ENCODE results near the gene SCO2.

The SCO2 gene, protein sequence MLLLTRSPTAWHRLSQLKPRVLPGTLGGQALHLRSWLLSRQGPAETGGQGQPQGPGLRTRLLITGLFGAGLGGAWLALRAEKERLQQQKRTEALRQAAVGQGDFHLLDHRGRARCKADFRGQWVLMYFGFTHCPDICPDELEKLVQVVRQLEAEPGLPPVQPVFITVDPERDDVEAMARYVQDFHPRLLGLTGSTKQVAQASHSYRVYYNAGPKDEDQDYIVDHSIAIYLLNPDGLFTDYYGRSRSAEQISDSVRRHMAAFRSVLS

DNA sequence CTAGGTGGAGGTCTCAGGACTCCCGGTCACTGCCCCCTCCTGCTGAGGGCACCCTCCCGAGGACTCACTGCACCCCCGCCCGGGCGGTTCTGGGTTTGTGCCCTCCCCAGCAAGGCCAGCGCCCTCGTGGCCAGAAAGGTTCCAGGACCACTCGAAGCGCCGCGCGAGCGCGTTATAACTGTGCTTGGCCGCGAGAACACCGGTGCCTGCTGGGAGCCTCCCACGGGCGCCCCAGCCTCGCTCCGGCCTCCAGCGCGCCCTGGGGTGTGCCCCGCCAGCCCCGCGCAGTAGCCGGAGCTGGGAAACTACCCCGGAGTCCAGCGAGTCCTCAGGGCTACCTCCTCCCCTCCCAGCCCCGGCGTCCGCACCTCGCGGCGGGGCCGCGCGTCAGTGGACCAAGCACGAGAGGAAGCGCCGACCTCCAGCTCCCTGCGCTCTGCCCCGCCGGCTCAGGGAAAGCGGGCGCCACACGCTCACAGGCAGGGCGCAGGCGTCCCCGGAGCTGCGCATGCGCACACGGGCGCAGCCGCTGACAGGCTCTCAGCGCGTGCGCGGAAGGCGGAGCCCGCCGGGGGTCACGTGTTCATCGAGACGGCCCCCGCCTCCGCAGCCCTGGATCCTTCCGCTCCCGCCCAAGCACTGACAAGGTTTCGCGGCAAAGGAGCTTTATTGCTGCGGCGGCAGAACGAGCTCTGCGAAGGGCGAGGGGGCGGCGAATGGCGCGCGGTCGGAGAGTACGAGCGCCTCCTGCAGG lies at the start of gene SCO2:
Gene SCO2, minus strand, starts transcription at position 495 of the 754 bp plus-strand sequence. CDS start 1,187 bp downstream, outside the sequence.
- in situ Hi-C loops (cut with HindIII; ENCODE audit: low sequenced_read_pairs) = no loop called here

DNA sequence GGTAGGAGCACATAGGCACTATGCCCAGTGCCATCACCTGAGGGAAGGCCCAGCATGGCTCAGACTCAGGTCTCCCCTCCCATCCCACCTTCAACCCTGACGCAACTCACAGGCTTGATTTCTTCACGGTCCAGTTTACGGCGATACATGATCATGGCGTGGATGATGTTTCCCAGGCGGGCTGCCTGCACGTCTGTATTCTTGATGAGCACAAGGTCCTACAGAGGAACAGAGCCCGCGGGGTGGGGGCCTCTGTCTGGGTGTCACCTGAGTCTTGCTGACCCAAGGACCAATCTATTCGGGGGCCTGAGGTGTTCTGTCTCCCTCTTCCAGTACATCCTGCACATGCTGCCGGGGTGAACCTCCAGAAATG lies 49.0 kb upstream of the SCO2 start:
- in situ Hi-C loops (cut with HindIII; ENCODE audit: low sequenced_read_pairs) = no loop called here

DNA sequence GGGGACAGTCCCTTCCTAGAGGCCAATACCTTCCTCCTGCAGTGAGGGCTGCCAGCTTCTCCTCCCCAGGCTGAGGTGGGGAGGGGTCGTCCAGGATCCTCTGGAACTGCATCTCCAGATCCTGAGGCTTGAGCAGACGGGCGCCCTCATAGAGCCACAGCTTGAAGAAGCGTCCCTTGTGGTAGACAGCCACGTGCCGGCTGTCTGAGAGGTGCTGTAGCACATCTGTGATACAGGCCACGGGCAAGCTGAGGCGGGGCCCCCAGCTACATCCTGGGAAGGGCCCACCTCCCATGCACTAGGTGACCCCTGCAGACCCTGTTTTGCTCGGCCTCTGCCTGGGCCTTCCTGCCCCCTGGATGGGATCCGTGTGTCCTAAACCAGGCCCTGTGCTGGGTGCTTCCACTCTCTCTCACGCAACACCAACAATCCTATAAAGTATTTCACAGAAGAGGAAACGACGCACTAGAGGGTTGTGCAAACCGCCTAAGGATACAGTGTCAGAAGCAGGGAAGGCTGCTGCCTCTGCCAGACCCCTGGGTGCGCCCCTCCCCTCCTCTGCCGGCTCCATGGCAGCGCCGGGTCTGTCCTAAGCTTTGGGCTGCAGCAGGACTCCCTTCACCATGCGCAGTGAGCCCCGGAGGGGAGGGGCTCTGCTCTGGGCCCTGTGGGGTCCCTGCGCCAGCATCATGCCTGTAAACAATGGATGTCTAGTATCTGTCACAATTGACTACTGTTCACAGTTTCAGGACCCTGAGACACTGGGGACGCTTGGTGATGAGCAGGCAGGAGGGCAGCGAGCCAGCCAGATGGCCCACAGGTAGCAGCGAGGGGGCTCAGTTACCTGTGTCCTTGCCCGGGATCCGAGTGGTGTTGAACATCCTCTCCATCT lies 48.3 kb upstream of the SCO2 start:
- in situ Hi-C loops (cut with HindIII; ENCODE audit: low sequenced_read_pairs) = no loop called here

DNA sequence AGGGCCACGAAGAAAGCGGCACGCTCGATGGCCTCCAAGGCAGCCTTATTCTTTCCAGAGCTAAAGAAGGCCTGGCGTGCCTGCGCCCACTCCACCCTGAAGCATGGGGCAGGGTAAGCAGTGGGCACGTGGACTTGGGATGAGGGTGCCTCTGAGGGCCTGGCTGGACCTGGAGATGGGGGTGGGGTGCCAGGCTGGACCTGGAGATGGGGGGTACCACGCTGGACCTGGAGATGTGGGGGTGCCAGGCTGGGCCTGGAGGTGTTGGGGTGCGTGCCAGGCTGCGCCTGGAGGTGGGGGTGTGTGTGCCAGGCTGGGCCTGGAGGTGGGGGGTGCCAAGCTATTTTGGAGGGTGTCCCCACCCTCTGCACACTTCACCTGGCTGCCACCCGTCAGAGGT lies 47.6 kb upstream of the SCO2 start:
- in situ Hi-C loops (cut with HindIII; ENCODE audit: low sequenced_read_pairs) = no loop called here

DNA sequence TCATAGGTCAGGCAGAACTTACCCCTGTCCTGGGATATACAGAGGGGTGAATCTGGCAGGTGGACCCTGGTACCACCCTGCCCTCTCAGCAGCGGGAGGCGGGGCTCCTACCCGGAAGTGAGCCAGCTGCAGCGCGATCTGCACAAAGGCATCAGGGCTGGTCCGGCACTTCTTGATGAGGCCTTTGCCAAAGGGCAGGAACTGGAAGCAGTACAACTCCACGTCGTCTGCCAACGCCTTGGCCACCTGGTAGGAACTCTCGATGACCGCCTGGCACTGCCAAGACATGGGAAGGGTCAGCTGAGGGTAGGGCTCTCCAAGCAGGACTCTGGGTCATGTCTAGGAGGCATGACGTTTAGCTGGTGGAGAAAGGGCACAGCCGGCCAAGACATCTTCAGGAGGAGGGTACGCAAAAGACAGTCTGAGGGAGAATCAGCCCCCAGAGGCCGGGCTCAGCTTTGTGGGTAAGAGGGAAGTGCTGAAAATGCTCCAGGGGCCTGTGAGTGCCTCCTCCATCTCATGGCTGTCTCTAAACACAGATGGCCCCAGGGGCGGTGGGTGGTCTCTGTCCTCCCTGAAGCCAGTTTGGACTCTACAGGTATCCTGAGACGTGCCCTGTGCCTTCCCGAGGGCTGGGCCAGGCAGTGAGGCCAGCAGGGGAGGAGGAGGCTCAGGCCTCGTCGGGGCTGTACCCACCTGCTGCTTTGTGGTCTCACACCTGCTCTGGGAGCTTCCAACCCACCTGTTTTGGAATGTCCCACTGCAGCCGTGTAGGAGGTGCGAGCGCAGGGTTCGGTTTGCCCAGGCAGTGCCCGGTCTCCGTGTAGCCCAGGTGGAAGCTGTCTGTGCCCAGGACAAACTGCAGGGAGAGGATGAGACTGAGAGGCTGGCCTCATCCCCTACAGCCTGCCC lies 46.1 kb upstream of the SCO2 start:
- in situ Hi-C loops (cut with HindIII; ENCODE audit: low sequenced_read_pairs) = no loop called here

DNA sequence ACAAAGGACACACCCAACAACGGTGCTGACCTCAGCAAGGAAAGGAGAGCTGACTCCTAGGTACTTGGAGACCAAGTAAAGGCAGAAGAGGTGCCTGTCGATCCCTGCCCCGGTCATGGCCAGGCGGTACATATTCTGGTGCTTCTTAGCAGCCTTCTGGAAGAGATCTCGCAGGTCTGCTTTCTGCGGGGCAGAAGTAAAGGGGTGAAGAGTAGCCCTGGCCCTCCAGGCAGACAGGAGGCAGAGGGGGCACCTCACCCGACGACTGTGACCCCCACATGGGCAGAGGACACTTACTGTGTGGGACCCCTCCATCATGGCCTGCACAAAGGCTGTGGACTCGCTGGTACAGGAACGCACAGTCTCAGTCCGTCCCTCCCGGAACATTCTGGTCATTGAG lies 45.5 kb upstream of the SCO2 start:
- in situ Hi-C loops (cut with HindIII; ENCODE audit: low sequenced_read_pairs) = no loop called here

DNA sequence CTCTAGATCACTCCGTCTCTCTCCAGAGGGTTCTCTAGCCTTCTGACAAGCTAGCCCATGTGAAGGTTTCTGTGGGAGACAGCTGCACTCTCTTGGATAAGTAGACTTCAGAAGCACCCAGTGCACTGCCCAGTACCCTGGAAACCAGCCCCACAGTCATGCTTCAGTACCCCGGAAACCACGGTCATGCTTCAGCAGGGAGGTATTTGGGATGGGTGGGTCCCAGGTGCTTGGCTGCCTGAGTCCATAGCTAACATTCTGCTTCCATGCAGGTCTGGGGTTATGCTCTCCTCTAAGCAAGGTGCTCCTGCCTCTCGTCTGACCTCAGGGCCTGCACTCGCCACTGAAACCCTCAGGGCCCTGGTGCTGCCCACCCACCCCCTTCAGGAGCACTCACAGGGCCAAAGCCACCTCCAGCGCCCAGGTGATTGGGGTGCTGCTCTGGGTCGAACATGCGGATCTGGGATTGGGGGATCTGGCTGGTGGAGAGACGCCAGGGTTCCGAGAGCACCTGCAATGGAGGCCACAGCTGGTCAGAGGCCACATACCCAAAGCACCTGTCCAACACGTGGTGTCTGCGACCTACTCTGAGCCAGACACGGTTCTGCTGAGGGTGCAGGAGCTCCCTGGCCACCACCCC lies 44.6 kb upstream of the SCO2 start:
- in situ Hi-C loops (cut with HindIII; ENCODE audit: low sequenced_read_pairs) = no loop called here

DNA sequence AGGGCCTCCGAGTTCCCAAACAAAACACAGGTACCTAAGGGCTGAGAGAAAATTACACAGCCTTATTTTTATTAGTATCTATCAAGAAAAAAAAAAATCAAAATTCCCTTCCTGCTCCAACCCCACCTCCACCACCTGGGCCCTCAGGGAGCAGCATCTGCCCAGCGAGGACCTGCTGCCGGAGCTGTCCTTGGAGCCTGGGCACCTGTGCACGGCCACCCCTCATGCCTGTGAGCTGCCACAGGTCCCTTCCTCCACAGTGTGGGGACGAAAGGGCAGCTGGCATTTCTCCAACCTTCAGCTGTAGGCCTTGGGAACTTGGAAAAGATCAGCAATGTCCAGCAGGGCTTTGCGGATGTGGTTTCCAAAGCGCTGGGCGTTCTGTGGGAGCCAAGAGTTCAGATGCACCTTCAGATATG lies 43.7 kb upstream of the SCO2 start:
- in situ Hi-C loops (cut with HindIII; ENCODE audit: low sequenced_read_pairs) = no loop called here

DNA sequence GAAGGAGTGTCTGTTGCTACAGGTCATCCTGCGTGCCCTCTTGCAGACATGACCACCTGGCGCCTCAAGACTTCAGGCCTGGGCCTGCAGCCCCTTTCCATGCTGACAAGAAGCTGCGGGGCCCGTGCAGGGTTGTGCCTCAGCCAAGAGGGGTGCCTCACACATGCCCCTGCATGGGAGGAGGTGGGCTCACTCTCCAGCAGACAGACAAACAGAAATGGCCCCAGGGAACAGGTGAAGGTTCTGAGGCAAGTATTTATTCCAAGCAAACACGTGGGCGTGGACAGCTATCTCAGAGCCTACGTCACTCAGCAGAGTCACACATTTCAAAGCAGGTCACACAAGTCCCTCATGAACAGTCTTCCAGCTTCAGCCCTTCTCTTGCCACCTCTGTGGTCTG lies 43.2 kb upstream of the SCO2 start:
- in situ Hi-C loops (cut with HindIII; ENCODE audit: low sequenced_read_pairs) = no loop called here

DNA sequence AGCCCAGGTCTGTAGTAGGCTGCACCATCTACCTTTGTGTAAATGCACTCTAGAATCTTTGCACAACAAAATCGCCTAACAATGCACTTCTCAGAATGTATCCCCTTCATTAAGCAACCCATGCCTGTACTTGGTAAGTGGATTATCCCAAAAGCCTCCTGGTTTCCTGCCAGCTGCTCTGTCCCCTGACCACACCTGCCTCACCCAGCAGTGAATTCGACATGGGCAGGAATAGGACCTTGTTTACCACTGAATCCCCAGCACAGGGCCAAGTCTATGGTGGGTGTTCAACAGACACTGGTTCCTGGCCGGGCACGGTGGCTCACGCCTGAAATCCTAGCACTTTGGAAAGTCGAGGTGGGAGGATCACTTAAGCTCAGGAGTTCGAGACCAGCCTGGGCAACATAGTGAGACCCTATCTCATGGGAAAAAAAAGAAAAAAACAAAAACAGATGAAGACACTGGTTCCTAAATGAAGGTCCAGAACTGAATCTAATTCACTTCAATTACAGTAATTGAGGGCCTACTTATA lies 42.4 kb upstream of the SCO2 start:
- in situ Hi-C loops (cut with HindIII; ENCODE audit: low sequenced_read_pairs) = no loop called here

DNA sequence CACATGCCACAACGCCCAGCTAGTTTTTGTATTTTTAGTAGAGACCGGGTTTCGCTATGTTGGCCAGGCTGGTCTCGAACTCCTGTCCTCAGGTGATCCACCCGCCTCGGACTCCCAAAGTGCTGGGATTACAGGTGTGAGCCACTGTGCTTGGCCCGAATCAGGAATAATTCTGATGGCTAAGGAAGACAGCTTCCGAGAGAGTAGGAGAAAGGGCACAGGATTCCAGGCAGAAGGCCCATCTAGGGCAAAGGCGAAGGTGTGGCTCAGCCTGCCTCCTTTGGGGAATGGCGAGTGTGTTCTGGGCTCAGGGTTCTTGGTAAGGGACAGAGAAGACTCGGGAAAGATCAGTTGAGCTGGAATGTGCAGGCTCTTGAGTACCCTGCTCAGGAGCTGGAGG lies 38.9 kb upstream of the SCO2 start:
- in situ Hi-C loops (cut with HindIII; ENCODE audit: low sequenced_read_pairs) = no loop called here

DNA sequence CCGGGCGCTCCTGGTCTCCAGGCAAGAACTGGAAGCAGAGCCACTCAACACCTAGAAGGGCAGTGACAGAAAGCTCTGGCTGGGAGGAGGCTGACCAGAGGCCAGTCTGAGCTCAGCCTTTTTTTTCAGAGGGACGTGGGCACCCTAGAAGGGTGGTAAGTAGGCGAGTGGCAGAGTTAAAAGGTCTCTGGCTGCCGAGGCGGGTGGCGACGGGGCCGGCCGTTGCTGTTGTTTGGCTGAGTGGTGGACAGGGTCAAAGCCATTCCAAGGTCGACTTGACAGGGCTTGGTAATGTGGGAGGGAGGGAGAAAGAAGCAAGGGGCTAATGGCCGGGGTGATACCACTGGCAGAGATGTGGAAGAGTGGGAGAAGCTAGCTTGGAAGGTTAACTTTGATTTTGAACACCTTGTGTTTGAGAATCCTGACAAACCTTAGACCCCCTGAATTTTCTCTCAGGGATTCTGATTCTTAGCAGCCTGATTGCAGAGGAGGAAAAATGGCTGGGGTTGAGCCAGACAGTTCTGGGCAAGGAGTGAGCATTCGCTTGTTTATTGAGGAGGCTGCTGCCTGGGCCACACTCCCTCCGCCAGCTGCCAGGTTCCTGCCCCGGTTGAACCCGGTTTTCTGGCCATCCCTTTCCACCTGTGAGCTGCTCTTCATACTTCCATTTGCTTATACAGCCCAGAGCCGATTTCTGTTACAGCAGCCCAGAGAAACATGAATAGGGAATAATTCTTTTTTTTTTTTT lies 38.2 kb upstream of the SCO2 start:
- in situ Hi-C loops (cut with HindIII; ENCODE audit: low sequenced_read_pairs) = no loop called here

DNA sequence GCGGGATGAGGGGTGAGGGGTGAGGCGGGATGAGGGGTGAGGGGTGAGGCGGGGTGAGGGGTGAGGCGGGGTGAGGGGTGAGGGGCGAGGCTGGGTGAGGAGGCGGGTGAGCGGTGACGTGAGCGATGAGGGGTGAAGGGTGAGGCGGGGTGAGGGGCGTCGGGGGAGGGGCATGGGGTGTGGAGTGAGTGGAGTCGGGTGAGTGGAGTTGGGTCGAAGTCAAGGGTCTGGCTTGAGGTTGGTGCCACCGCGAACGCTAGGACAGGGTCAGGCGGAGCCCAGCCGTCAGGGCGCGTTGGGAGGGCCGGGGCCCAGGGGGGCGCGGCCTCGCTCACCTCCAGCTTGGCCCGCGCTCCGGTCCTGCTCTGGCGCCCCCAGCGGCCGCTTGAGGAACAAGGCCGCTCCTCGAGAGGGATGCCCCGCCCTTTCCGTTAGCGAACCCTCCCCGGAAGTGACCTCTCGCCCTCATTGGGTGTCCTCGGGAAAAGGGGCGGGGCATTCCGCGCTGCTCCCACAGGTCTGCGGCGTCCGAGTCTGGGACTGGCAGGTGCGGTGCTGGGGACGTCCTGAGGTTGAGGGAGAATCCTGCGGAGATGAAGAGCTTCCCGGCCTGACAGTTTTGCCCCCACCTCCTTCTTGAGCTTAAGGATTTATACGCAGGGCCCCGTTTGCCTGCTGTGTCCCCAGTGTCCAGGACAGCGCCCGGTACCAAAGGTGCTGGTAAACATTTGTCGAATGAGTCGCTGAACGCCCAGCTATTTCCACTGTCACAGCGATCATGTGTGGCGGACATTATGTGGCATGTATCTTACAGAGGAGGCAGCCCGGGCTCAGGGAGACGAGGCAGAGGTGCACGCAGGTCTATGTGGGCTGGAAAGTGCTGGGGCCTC lies 37.4 kb upstream of the SCO2 start, which contains the start of gene SYCE3:
Gene SYCE3, minus strand, starts transcription at position 397 of the 890 bp plus-strand sequence. CDS start 6,514 bp downstream, outside the sequence.
- in situ Hi-C loops (cut with HindIII; ENCODE audit: low sequenced_read_pairs) = no loop called here

DNA sequence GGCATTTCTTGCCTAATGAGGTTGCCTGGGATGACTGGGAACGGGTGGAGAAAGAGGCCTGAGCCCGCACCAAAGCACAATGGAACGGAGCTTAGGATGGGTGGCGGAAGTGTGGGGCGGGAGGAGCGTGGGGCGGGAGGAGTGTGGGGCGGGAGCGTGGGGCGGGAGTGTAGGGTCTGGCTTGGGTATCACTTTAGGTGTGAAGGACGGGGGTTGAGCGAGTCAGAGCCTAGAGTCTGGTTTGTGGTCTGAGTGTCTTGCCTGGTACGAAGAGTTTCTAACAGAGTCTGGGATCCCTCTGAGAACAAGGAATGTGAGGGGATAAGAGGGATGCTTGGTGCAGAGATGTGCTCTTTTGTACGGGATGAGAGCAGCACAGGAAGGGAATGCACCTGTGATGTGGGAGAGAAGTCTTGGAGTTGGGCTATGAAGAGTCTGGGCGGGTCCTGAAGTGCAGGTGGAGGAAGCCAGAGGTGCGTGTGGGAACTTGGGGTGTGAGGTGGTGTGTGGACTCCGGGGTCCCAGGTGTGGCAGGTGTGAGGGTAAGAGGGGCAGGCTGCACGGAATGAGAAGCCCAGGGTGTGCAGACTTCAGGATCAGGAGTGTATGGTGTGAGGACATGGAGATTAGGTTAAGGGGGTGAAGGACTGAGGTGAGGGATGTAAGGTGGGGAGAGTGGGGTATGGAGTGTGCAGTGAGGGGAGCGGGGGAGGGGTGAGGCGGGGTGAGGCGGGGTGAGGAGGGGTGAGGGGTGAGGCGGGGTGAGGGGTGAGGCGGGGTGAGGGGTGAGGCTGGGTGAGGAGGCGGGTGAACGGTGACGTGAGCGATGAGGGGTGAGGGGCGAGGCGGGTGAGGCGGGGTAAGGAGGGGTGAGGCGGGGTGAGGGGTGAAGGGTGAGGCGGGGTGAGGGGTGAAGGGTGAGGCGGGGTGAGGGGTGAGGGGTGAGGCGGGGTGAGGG lies 36.3 kb upstream of the SCO2 start:
- in situ Hi-C loops (cut with HindIII; ENCODE audit: low sequenced_read_pairs) = no loop called here

DNA sequence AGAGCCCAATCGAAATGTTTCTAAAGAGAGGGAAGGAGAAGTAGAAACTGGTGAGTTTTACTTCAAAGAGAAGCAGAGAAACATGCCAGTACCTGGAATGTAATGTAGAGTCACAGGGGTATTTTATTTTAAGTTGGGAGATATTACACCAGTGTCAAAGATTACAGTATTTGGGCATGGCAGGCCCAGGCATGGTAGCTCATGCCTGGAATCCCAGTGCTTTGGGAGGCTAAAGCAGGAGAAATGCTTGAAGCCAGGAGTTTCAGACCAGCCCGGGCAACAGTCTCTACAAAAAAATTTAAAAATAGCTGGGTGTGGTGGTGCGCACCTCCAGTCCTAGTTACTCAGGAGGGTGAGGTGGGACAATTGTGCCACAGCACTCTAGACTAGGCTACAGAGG lies 34.6 kb upstream of the SCO2 start:
- in situ Hi-C loops (cut with HindIII; ENCODE audit: low sequenced_read_pairs) = no loop called here

DNA sequence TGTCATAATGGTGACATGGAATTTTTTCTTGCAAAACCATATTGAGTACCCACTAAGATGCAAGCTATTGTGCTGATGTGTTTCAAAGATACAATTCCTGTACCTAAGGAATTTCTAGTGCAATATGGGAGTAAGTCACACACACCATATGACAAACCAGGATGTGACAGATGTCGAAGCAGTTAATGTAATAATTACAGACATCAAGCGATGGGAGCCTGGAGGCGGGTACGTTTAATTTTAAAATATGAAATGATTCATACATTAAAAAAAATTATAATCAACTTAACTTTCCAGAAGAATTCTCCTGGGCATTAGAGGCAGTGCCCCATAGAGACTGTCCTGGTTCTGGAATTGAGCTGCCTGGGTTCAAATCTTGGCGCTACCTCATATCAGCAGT lies 31.3 kb upstream of the SCO2 start:
- in situ Hi-C loops (cut with HindIII; ENCODE audit: low sequenced_read_pairs) = no loop called here

DNA sequence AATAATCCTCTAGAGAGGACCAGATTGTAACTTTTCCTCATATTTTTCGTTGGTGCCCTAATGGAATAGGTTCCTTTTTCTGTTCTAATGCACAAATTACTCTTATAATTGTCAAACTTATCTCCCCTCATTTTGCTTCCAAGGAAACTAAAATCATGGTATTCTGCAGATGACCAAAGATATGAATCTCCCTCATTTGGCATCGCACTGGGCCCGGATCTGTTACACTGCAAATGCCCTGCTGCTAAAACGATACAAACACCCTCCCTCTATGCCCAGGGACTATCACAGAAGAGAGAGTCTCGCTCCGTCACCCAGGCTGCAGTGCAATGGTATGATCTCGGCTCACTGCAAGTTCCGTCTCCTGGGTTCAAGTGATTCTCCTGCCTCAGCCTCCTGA lies 27.9 kb upstream of the SCO2 start:
- in situ Hi-C loops (cut with HindIII; ENCODE audit: low sequenced_read_pairs) = no loop called here
